H9 (cell line): Measurements from ENCODE around the gene VNN1. TPM values are rescaled to one million over a fixed set of nuclear protein-coding genes. Genes with fewer than 3 reads are reported as not detected.

Source experiments
- DNase-seq: peaks from one replicate; pipeline ENCODE4 v3.0.0-alpha.2; 2017
- H2AFZ ChIP-seq: one replicate; pipeline ENCODE4 v1.6.1; 2013; ENCODE audit warnings: mild to moderate bottlenecking, low read length, control low read depth, moderate library complexity
- H2AK5ac ChIP-seq: 2 replicates; pipeline ENCODE4 v1.6.1; 2013; ENCODE audit warnings: low read length, control low read depth, mixed read lengths; ENCODE audit not compliant: insufficient read length
- H2BK120ac ChIP-seq: one replicate; pipeline ENCODE4 v1.6.1; 2013; ENCODE audit warnings: low read depth, mild to moderate bottlenecking, low read length, control low read depth, inconsistent platforms; ENCODE audit not compliant: poor library complexity, severe bottlenecking
- H2BK12ac ChIP-seq: 2 replicates; pipeline ENCODE4 v1.6.1; 2013; ENCODE audit warnings: low read length, control low read depth, mixed read lengths, low read depth; ENCODE audit not compliant: insufficient read length
- H2BK15ac ChIP-seq: 2 replicates; pipeline ENCODE4 v1.6.1; 2013; ENCODE audit warnings: low read depth, low read length, control low read depth
- H2BK20ac ChIP-seq: one replicate; pipeline ENCODE4 v1.6.1; 2013; ENCODE audit warnings: low read depth, mild to moderate bottlenecking, low read length, control low read depth, inconsistent platforms; ENCODE audit not compliant: poor library complexity, severe bottlenecking
- H2BK5ac ChIP-seq: 2 replicates; pipeline ENCODE4 v1.6.1; 2013; ENCODE audit warnings: low read length, control low read depth, mixed read lengths; ENCODE audit not compliant: insufficient read length
- H3K14ac ChIP-seq: 2 replicates; pipeline ENCODE4 v1.6.1; 2013; ENCODE audit warnings: low read length, control low read depth; ENCODE audit not compliant: insufficient read depth
- H3K18ac ChIP-seq: 2 replicates; pipeline ENCODE4 v1.6.1; 2013; ENCODE audit warnings: low read depth, mild to moderate bottlenecking, mixed read lengths, low read length, control low read depth; ENCODE audit not compliant: insufficient read length
- H3K23ac ChIP-seq: 2 replicates; pipeline ENCODE4 v1.6.1; 2013; ENCODE audit warnings: low read length, control low read depth, mixed read lengths, low read depth; ENCODE audit not compliant: insufficient read length
- H3K23me2 ChIP-seq: 2 replicates; pipeline ENCODE4 v1.6.1; 2013; ENCODE audit warnings: low read depth, mild to moderate bottlenecking, mixed read lengths, low read length, control low read depth; ENCODE audit not compliant: insufficient read length, poor library complexity, severe bottlenecking
- H3K27ac ChIP-seq: 2 replicates; pipeline ENCODE4 v1.5.1; 2013; ENCODE audit warnings: low read length, control low read depth, mixed read lengths, low read depth; ENCODE audit not compliant: insufficient read length
- H3K27me3 ChIP-seq: 2 replicates; pipeline ENCODE4 v1.6.1; 2013; ENCODE audit warnings: low read length, control low read depth, inconsistent platforms; ENCODE audit not compliant: insufficient read depth
- H3K4ac ChIP-seq: 2 replicates; pipeline ENCODE4 v1.6.1; 2013; ENCODE audit warnings: low read depth, mild to moderate bottlenecking, control low read depth, inconsistent platforms, low read length, moderate library complexity
- H3K4me1 ChIP-seq: 2 replicates; pipeline ENCODE4 v1.6.1; 2013; ENCODE audit warnings: low read length, control low read depth, inconsistent platforms; ENCODE audit not compliant: insufficient read depth
- H3K4me2 ChIP-seq: 2 replicates; pipeline ENCODE4 v1.6.1; 2013; ENCODE audit warnings: low read length, control low read depth, mixed read lengths; ENCODE audit not compliant: insufficient read length, insufficient read depth
- H3K56ac ChIP-seq: 2 replicates; pipeline ENCODE4 v1.6.1; 2013; ENCODE audit warnings: low read depth, mild to moderate bottlenecking, mixed read lengths, low read length, control low read depth; ENCODE audit not compliant: insufficient read length
- H3K79me1 ChIP-seq: 2 replicates; pipeline ENCODE4 v1.6.1; 2013; ENCODE audit warnings: low read depth, mild to moderate bottlenecking, moderate library complexity, low read length, control low read depth, inconsistent platforms; ENCODE audit not compliant: insufficient read depth, poor library complexity, severe bottlenecking
- H3K79me2 ChIP-seq: 2 replicates; pipeline ENCODE4 v1.6.1; 2013; ENCODE audit warnings: low read length, control low read depth, inconsistent platforms; ENCODE audit not compliant: insufficient read depth
- H3K9ac ChIP-seq: 2 replicates; pipeline ENCODE4 v1.6.1; 2013; ENCODE audit warnings: low read length, control low read depth, mixed read lengths; ENCODE audit not compliant: insufficient read length; ENCODE audit errors: extremely low read depth
- H3K9me3 ChIP-seq: one replicate; pipeline ENCODE4 v1.6.1; 2013; ENCODE audit warnings: low read depth, low read length, inconsistent platforms; ENCODE audit not compliant: control insufficient read depth
- H3T11ph ChIP-seq: one replicate; pipeline ENCODE4 v1.6.1; 2013; ENCODE audit warnings: mild to moderate bottlenecking, low read length, control low read depth, inconsistent platforms
- H4K20me1 ChIP-seq: one replicate; pipeline ENCODE4 v1.6.1; 2013; ENCODE audit not compliant: control insufficient read depth, insufficient read length, insufficient read depth
- H4K5ac ChIP-seq: 2 replicates; pipeline ENCODE4 v1.6.1; 2013; ENCODE audit warnings: low read depth, mild to moderate bottlenecking, mixed read lengths, low read length, control low read depth; ENCODE audit not compliant: insufficient read length
- H4K8ac ChIP-seq: replicated peaks from 2 replicates; pipeline ENCODE4 v1.6.1; 2013; ENCODE audit warnings: low read length, control low read depth, mixed read lengths, low read depth; ENCODE audit not compliant: insufficient read length
- H4K91ac ChIP-seq: 2 replicates; pipeline ENCODE4 v1.6.1; 2013; ENCODE audit warnings: low read depth, mild to moderate bottlenecking, moderate library complexity, mixed read lengths, low read length, control low read depth; ENCODE audit not compliant: insufficient read length
- H3K27ac Mint-ChIP-seq, 3 experiments: 2 replicates in 2 of 3; 3 replicates in 1 of 3; pipeline ENCODE4 v1.8.0; 2020 to 2021; ENCODE audit warnings: mixed read lengths in 3 of 3, mild to moderate bottlenecking in 1 of 3, moderate library complexity in 1 of 3
- H3K27me3 Mint-ChIP-seq: 2 replicates; pipeline ENCODE4 v1.8.0; 2021; ENCODE audit warnings: low read depth, mild to moderate bottlenecking, moderate library complexity, mixed read lengths
- H3K36me3 Mint-ChIP-seq, 3 experiments: 2 replicates in 2 of 3; 3 replicates in 1 of 3; pipeline ENCODE4 v1.8.0; 2020 to 2021; ENCODE audit warnings: low read depth in 3 of 3, mixed read lengths in 3 of 3; ENCODE audit not compliant: insufficient read depth in 1 of 3
- H3K4me1 Mint-ChIP-seq, 2 experiments: 2 replicates each; pipeline ENCODE4 v1.8.0; 2020; ENCODE audit warnings: mixed read lengths in 2 of 2
- H3K4me3 Mint-ChIP-seq, 2 experiments: 2 replicates in 1 of 2; 3 replicates in 1 of 2; pipeline ENCODE4 v1.8.0; 2020 to 2021; ENCODE audit warnings: mild to moderate bottlenecking in 2 of 2, mixed read lengths in 2 of 2, moderate library complexity in 1 of 2
- H3K9me3 Mint-ChIP-seq, 2 experiments: 2 replicates in 1 of 2; 3 replicates in 1 of 2; pipeline ENCODE4 v1.8.0; 2020; ENCODE audit warnings: mild to moderate bottlenecking in 2 of 2, mixed read lengths in 2 of 2, moderate library complexity in 1 of 2
- CTCF ChIP-seq: fragments of 200-600 bp; sonication (generic); conservative IDR thresholded peaks from 3 replicates; pipeline ENCODE4 v1.8.0; 2021; ENCODE audit warnings: antibody characterized with exemption, mild to moderate bottlenecking
- WGBS: extraction: QIAGEN DNeasy Blood & Tissue Kit; methylation state at CpG from one replicate; pipeline ENCODE4 v1.1.7; 2013; ENCODE audit warnings: missing lambda C conversion rate, low lambda C conversion rate, mixed read lengths; ENCODE audit not compliant: insufficient read length; ENCODE audit errors: extremely low coverage; 5-methylcytosine and 5-hydroxymethylcytosine counted together
- total RNA-seq: library from RNA; stranded (reverse); gene quantifications from 2 replicates; pipeline ENCODE4 v1.2.1, GENCODE V29; 2021

Gene VNN1
- total RNA-seq, 1 experiment from 2014 or later, result not detected

- Mint-ChIP-seq H3K4me3 (no peak overlapping the region; a peak in 1 of 5 replicates), H3K36me3 (peaks cover under 1 to 2% (median under 1%) of the 10 kb centered on the region in 3 experiments; a peak in 2 of 7 replicates), H3K4me1 (no peaks in the 10 kb centered on the region), H3K27ac (no peak overlapping the region), H3K9me3 (peaks cover 1 to 2% of the 10 kb centered on the region in 2 experiments; a peak in 4 of 5 replicates), H3K27me3 (no peaks in the 10 kb centered on the region)
- H3K14ac ChIP-seq, result no peak overlapping the region
- no peak overlapping the region for H2BK12ac ChIP-seq
- no peak overlapping the region for H2BK15ac ChIP-seq
- H2AK5ac ChIP-seq, result no peak overlapping the region
- H4K20me1 ChIP-seq, result no peaks in the 10 kb centered on the region
- H3K56ac ChIP-seq, result no peak overlapping the region
- no peaks in the 10 kb centered on the region for H3K79me1 ChIP-seq
- H3K79me2 ChIP-seq, result no peaks in the 10 kb centered on the region
- H3K18ac ChIP-seq, result no peak overlapping the region
- no peak overlapping the region for H2BK5ac ChIP-seq
- no peak overlapping the region for H3K23ac ChIP-seq
- H2AFZ ChIP-seq, result no peak overlapping the region
- WGBS, result no CpG with 5 or more reads among the region's 4 CpGs
- no peaks in the 10 kb centered on the region for H3K4me1 ChIP-seq
- H3K27me3 ChIP-seq, result no peaks in the 10 kb centered on the region
- no peak overlapping the region for H4K91ac ChIP-seq
- no peak overlapping the region for H4K8ac ChIP-seq
- no peak overlapping the region for H2BK20ac ChIP-seq
- no peak overlapping the region for H3K27ac ChIP-seq
- H2BK120ac ChIP-seq, result no peak overlapping the region
- no peak overlapping the region for H3T11ph ChIP-seq
- H3K23me2 ChIP-seq, result no peaks in the 10 kb centered on the region
- no peak overlapping the region for H3K4ac ChIP-seq
- H3K9me3 ChIP-seq, result no peaks in the 10 kb centered on the region
- DNase-seq, result no peak
- TF ChIP-seq CTCF, result no peak
- no peak overlapping the region for H3K9ac ChIP-seq
- H4K5ac ChIP-seq, result no peak overlapping the region
- no peak overlapping the region for H3K4me2 ChIP-seq
Measured at GRCh38 chr6:132690678-132691077, 23.2 kb downstream of the VNN1 start.
